Tibial artery (tissue), 4 donors: ENCODE data around the gene SETBP1.
A peak's percentile ranks its signal among the peaks of the same experiment; 100 is the strongest.

Source experiments
- DNase-seq, 2 donors: peaks; one replicate each; pipeline ENCODE4 v3.0.0-alpha.2; 2019
- H3K27ac ChIP-seq, 2 donors: fragments of 200-600 bp; sonication (generic) in 1 of 2; 1 replicate in 1 of 2; 2 replicates in 1 of 2; pipeline ENCODE4 v1.5.1; 2018 to 2019; ENCODE audit warnings: mild to moderate bottlenecking in 1 of 2
- H3K27me3 ChIP-seq, 2 donors: fragments of 200-600 bp; sonication (generic) in 1 of 2; one replicate each; pipeline versions ENCODE4 v1.5.1 to v1.6.0; 2016 to 2019
- H3K36me3 ChIP-seq, 3 donors: fragments of 200-600 bp; sonication (generic) in 2 of 3; one replicate each; pipeline ENCODE4 v1.5.1; 2016 to 2019; ENCODE audit warnings: mild to moderate bottlenecking in 2 of 3
- H3K4me1 ChIP-seq, 4 donors: fragments of 200-600 bp; sonication (generic) in 2 of 4; 1 replicate in 3 of 4; 2 replicates in 1 of 4; pipeline ENCODE4 v1.5.1; 2016 to 2019
- H3K4me3 ChIP-seq, 2 donors: fragments of 200-600 bp; sonication (generic) in 1 of 2; 1 replicate in 1 of 2; 2 replicates in 1 of 2; pipeline ENCODE4 v1.5.1; 2018 to 2019; ENCODE audit warnings: mild to moderate bottlenecking in 2 of 2
- H3K9me3 ChIP-seq, 3 donors: fragments of 200-600 bp; sonication (generic) in 1 of 3; one replicate each; pipeline ENCODE4 v1.5.1; 2016 to 2019
- intact Hi-C: fragments of 100-400 bp; cut with DNase I; formaldehyde crosslinking; loops from one replicate; pipeline ENCODE4 v1.15.0; 2023; ENCODE audit warnings: low total_unique reads
- TF ChIP-seq, protein P1 (sequence below), 2 experiments: fragments of 200-600 bp in 1 of 2; fragments of 450-650 bp in 1 of 2; IDR thresholded peaks; one replicate each; pipeline ENCODE4 v1.5.1; 2017 to 2019; ENCODE audit warnings: antibody characterized with exemption in 2 of 2, mild to moderate bottlenecking in 1 of 2, moderate library complexity in 1 of 2

The SETBP1 gene

DNA sequence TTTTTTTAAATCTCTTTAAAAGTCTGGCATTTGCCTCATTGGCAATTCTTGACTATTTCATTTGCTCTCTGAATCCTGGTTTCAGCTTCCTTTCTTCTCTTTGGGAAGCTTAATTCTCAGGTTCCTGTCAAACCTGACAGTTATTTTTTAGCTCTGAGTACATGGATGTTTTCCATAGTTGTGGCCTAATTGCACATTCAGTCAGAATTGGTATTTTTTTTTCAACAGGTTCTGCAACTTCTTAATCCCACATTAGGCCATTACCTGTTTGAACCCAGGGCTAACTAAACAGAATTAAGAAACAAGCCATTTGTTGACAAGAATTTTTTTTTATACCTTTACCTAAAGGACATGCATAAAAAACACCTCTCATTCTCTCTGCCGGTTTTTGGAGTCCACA lies 338.8 kb downstream of the SETBP1 start:
- Histone ChIP-seq H3K9me3 (no peaks in the 10 kb centered on the region), H3K36me3 (no peaks in the 10 kb centered on the region), H3K4me3 (no peak overlapping the region), H3K27ac (no peak overlapping the region), H3K4me1 (peaks cover 0 to 60% (median 34%) of the 10 kb centered on the region in 4 donors), H3K27me3 (no peaks in the 10 kb centered on the region)
- intact Hi-C loops, result no loop called here
- DNase-seq, result no peak
- TF ChIP-seq, protein P1, sequence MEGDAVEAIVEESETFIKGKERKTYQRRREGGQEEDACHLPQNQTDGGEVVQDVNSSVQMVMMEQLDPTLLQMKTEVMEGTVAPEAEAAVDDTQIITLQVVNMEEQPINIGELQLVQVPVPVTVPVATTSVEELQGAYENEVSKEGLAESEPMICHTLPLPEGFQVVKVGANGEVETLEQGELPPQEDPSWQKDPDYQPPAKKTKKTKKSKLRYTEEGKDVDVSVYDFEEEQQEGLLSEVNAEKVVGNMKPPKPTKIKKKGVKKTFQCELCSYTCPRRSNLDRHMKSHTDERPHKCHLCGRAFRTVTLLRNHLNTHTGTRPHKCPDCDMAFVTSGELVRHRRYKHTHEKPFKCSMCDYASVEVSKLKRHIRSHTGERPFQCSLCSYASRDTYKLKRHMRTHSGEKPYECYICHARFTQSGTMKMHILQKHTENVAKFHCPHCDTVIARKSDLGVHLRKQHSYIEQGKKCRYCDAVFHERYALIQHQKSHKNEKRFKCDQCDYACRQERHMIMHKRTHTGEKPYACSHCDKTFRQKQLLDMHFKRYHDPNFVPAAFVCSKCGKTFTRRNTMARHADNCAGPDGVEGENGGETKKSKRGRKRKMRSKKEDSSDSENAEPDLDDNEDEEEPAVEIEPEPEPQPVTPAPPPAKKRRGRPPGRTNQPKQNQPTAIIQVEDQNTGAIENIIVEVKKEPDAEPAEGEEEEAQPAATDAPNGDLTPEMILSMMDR (IDR thresholded peaks at IDR 0.05), result no peak

DNA sequence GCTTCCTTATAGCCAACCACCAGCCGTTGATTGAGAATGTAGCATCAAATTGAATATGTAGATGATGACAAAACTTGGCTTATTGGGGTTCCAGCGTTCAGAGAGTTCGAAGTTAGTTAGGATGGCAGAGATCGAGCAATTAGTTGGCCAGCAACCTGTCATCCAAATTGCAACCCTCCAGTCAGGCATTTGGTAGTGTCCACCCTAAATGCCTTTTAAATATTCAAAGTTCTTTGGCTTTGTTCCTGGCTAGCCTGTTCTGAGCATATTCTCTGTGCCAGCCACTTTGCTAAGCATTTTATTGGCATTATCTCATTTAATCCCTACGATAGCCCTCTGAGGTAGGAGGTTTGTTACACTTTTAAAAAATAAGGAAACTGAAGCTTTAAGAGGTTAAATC lies 342.8 kb downstream of the SETBP1 start:
- H3K4me3 ChIP-seq, result no peak overlapping the region
- TF ChIP-seq, protein P1 (IDR thresholded peaks at IDR 0.05), result no peak
- no peaks in the 10 kb centered on the region for H3K27me3 ChIP-seq
- peaks cover 0 to 24% (median 7%) of the 10 kb centered on the region in 4 donors for H3K4me1 ChIP-seq
- DNase-seq, result no peak
- H3K27ac ChIP-seq, result peak overlapping the region in 1 of 2 donors; percentile 23
- H3K9me3 ChIP-seq, result no peaks in the 10 kb centered on the region
- H3K36me3 ChIP-seq, result no peaks in the 10 kb centered on the region
- intact Hi-C loops, result no loop called here

DNA sequence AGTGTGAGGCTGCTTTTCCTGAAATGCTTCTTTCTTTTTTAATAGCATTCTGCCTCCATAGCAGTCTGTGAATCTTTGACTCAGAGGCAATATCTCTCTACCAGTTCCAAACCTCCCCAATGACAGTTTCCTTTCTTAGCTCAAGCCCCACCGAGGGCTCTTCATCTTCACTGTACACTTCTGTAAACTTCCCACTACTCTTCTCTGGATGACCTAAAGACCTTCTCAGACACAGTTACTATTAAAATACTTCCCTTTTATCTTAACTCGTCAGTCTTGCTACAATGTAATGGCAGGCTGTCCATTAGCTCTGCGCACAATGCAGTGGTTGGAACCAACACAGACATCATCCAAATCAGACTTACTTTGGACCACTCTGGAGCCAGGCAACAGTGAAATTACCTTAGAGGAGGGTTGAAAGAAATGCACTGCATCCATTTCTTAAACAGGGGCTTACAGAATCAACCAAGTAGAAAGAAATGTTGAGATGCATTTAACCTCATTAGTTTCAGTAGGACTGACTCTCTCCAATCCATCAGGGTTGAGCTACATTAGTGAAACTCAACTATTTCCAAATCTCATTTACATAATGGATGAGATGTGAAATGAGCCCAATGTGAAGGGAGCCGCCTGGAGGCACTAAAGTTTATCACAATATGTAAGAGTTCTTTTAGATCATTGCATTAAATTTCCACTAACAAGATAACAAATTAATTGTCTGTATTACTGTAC lies 343.8 kb downstream of the SETBP1 start:
- DNase-seq, result no peak
- Histone ChIP-seq H3K4me1 (peaks cover 0 to 14% (median 5%) of the 10 kb centered on the region in 4 donors), H3K27me3 (no peaks in the 10 kb centered on the region), H3K36me3 (no peaks in the 10 kb centered on the region), H3K9me3 (no peaks in the 10 kb centered on the region), H3K27ac (peak overlapping the region in 1 of 2 donors; percentile 23), H3K4me3 (no peak overlapping the region)
- intact Hi-C loops, result no loop called here
- TF ChIP-seq, protein P1 (IDR thresholded peaks at IDR 0.05), result no peak

DNA sequence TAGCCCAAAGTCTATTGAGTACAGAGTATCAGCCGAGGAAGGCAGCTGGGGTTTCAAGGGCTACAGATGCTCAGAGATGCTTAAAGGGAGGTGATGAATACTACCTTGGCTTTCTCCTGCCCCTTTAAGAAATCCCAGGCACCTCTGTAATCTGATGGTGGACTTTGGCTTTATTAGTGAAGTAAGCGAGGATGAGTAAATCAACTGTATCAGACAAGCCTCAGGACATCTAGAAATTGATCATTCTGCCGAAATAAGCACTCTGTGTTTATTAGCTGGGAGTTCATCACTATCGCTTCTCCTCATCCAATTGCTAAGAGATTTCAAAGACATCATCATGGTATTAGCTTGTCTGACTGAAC lies 344.4 kb downstream of the SETBP1 start:
- H3K4me1 ChIP-seq, result peaks cover 0 to 13% (median 5%) of the 10 kb centered on the region in 4 donors
- no peak overlapping the region for H3K27ac ChIP-seq
- H3K9me3 ChIP-seq, result no peaks in the 10 kb centered on the region
- no peak overlapping the region for H3K4me3 ChIP-seq
- H3K27me3 ChIP-seq, result no peaks in the 10 kb centered on the region
- TF ChIP-seq, protein P1 (IDR thresholded peaks at IDR 0.05), result no peak
- intact Hi-C loops, result no loop called here
- no peak for DNase-seq
- no peaks in the 10 kb centered on the region for H3K36me3 ChIP-seq

DNA sequence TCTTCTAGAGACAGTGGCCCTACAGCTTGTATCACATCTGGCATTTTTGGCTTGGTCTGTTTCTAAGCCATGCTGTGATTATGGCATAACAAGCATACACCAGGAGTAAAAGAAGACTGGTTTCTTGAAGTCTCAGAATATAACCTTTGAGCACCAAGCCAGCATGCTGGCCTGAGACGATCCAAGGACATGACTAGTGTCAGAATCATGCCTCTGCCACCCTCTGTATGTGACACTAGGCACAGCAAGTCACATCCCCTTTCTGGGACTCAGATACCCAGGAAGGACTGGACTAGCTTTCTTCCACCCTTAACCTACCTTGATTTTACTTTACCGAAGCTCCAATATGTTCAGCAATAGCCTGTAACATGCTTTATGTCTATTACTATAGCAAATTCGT lies 345.5 kb downstream of the SETBP1 start:
- no peak overlapping the region for H3K4me3 ChIP-seq
- peaks cover 0 to 13% (median 5%) of the 10 kb centered on the region in 4 donors for H3K4me1 ChIP-seq
- TF ChIP-seq, protein P1 (IDR thresholded peaks at IDR 0.05), result no peak
- no peaks in the 10 kb centered on the region for H3K27me3 ChIP-seq
- intact Hi-C loops, result no loop called here
- no peak for DNase-seq
- H3K27ac ChIP-seq, result no peak overlapping the region
- no peaks in the 10 kb centered on the region for H3K9me3 ChIP-seq
- no peaks in the 10 kb centered on the region for H3K36me3 ChIP-seq
